ENCODE measurements around the gene PDCD11.

The PDCD11 gene

DNA sequence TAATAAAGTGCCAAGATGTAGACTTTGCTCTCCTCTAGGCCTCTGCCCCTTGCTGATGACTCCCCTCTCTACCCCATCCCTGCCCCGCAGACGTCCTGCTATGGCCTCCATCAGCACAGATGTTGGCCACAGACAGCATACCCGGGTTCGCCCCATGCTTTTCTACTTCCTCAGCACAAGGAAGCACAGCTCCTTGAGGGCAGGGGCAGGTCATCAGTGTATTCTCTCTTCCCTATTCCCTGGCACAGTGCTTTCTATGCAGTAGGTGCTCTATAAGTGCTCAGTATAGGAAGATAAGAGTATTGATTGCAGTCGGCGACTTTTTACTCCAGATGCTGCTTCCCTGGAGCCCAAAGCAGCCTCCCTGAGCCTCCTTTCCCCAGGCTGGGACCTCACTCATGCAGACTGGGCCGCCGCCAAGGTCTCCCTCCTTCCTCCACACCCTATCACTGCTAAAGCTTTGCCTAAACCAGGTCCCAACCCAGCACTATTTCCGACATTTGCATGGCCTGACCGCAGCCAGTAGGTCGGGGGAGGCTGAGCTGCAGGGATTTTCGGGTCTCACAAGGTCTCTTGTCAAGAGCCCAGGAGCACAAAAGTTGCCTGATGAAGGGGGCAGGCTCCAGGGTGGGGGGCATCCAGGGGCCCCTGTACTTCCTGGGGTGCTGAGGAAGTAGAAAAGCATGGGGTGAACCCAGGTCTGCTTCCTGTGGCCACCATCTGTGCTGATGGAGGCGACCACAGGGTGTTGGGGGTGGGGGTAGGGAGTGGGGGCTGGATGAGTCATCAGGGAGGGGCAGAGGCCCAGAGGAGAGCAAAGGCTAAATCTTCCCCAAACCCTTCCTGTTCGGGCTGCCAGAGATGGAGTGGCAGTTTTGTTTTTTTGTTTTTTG lies 74.6 kb downstream of the PDCD11 start:
- in situ Hi-C loops (cut with MboI; ENCODE audit: low sequenced_read_pairs), result no loop called here

DNA sequence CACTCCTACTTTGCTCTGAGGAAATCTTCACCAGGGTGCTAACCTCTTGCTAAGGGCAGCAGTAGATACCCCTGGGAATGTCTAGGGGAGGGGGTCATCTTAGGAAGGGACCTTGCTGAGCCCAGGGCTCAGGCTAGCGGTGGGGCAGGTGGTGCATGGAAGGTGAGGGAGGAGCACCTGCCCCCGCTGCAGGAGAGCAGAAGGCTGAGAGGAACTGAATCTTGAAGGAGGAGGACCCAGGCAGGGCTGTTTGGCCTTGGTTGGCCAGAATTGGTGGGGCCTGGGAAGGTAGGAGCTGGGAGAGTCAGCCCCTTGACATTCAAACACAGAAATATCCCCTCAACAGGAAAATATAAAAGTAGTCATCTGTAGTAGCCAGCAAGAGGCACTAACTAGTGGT lies 75.6 kb downstream of the PDCD11 start:
- in situ Hi-C loops (cut with MboI; ENCODE audit: low sequenced_read_pairs), result no loop called here

DNA sequence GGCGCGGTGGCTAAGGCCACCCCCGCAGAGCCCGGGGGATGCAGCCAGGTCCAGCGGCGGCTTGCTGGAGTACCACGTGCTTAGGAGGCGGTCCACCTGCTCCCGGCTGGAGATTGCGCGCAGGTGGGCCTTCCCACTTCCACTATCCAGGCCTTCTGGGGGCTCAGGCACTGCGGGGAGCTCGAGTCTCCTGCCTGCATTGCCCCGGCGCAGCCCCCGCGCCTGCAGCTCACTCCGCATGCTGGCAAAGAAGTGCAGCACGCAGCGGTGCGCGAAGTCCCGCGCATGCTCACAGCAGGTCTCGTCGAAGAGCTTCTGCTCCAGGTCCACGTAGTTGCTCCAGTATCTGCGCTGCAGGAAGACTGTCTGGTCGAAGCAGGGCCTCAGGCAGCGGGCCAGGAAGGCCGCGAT lies 76.8 kb downstream of the PDCD11 start:
- in situ Hi-C loops (cut with MboI; ENCODE audit: low sequenced_read_pairs), result no loop called here

DNA sequence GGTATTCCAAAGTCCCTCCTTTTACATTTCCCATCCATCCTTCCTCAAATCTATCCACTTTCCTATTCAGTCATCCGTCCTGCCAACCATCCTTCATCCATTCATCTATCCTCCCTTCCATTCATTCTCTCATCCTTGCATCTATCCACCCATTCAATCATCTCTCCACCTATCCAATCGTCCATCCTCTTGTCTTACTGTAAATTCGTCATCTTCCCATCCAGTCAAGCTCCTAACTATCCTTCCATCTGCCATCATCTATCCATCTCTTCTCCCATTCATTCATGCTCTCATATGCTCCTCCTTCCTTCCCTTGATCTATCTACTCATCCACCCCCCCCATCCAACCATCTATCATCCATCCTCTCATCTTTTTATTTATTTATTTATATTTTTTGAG lies 77.7 kb downstream of the PDCD11 start:
- in situ Hi-C loops (cut with MboI; ENCODE audit: low sequenced_read_pairs), result no loop called here

GRCh38 chr10:103475437-103475836 lies 79.0 kb downstream of the PDCD11 start:
- in situ Hi-C loops (cut with MboI; ENCODE audit: low sequenced_read_pairs), result loop anchor here (25.0 kb wide), 1 partner anchor 563 kb away; the partner anchor contains the start of gene CNNM2

- in situ Hi-C loops (cut with MboI; ENCODE audit: low sequenced_read_pairs), result loop anchor here (25.0 kb wide), 1 partner anchor 564 kb away; the partner anchor contains the start of gene CNNM2
These were observed 79.8 kb downstream of the PDCD11 start for GRCh38 chr10:103476046-103476768.

GRCh38 chr10:103478671-103479070 lies 82.2 kb downstream of the PDCD11 start:
- in situ Hi-C loops (cut with MboI; ENCODE audit: low sequenced_read_pairs), result loop anchor here (25.0 kb wide), 1 partner anchor 566 kb away; the partner anchor contains the start of gene CNNM2

- in situ Hi-C loops (cut with MboI; ENCODE audit: low sequenced_read_pairs), result loop anchor here (25.0 kb wide), 1 partner anchor 567 kb away; the partner anchor contains the start of gene CNNM2
These were observed 82.7 kb downstream of the PDCD11 start, which contains the start of gene CALHM3 for GRCh38 chr10:103479135-103479534. Gene CALHM3 (minus strand): TSS chr10:103479240. CDS start chr10:103479032, 208 bp downstream.

DNA sequence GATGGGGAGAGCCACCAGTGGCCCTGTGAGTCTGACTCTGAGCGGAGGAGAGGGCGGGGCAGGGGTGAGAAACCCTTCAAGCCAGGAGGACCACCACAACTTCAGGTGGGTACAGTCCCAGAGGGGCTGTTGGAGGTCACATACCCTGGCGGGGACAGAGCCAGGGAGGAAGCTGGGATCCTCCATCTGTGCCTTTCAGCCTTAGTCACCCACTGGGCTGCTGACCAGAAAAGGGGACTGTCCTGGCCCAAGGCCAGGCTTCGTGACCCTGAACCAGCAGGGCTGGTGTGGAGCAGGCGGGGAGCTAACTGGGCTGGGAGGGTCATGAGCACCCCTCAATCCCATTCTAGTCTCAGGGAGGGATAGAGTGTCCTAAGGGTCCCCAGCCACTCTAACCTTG lies 84.1 kb downstream of the PDCD11 start:
- in situ Hi-C loops (cut with MboI; ENCODE audit: low sequenced_read_pairs), result loop anchor here (5.0 to 25.0 kb wide), 2 partner anchors 63 to 568 kb away; partner anchors contain the start of gene CNNM2

- in situ Hi-C loops (cut with MboI; ENCODE audit: low sequenced_read_pairs), result loop anchor here (5.0 to 25.0 kb wide), 2 partner anchors 65 to 570 kb away; partner anchors contain the start of gene CNNM2
These were observed 85.6 kb downstream of the PDCD11 start for GRCh38 chr10:103481974-103482531.

GRCh38 chr10:103486635-103487409 lies 90.4 kb downstream of the PDCD11 start:
- in situ Hi-C loops (cut with MboI; ENCODE audit: low sequenced_read_pairs), result loop anchor here (25.0 kb wide), 1 partner anchor 575 kb away; the partner anchor contains the start of gene CNNM2

GRCh38 chr10:103487410-103487708 lies 90.9 kb downstream of the PDCD11 start:
- in situ Hi-C loops (cut with MboI; ENCODE audit: low sequenced_read_pairs), result loop anchor here (25.0 kb wide), 1 partner anchor 575 kb away; the partner anchor contains the start of gene CNNM2

DNA sequence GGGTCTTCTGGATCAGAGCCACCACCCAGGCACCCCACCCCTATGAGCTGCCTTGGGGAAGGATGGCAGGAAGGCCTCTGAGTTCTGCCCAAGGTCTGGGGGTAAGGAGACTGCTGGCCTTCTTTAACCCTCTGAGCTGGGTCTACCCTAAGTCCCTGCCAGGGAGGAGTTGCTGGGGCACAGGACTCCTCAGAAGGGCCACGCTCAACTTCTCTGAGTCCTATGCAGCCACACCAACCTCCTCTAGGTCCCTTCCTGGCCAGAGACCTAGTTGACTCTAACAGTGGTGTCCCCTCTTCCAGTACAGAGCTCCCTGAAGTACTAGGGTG lies 94.5 kb downstream of the PDCD11 start:
- in situ Hi-C loops (cut with MboI; ENCODE audit: low sequenced_read_pairs), result loop anchor here (25.0 kb wide), 1 partner anchor 579 kb away; the partner anchor contains the start of gene CNNM2

DNA sequence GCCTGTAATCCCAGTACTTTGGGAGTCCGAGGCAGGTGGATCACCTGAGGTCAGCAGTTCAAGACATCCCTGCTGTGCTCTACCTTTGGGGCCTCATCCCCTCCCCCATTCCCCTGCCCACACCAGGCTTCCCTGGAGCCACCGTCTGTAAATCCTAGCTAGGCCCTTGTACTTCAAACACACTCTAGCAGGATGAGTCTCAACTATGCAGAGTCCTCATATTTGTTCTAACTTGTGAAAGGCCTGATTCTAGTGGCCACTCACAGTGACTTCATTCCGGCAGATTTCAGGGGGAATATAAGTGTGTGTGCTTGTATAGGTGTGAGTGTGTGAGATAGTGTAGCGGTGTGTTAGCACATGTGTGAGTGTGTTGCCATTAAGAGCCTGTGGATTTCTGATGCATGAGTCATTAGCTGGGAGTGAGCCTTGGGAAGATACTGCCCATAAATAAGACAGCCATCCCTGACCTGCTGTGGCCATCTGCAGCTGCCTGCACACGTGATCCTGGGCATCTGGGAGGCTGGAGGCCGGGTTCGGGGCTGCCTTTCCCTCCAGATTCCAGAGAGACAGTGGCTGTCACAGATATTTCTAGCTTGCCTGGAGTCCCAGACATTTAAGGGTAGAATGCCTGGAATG lies 95.4 kb downstream of the PDCD11 start:
- in situ Hi-C loops (cut with MboI; ENCODE audit: low sequenced_read_pairs), result loop anchor here (25.0 kb wide), 1 partner anchor 580 kb away; the partner anchor contains the start of gene CNNM2

DNA sequence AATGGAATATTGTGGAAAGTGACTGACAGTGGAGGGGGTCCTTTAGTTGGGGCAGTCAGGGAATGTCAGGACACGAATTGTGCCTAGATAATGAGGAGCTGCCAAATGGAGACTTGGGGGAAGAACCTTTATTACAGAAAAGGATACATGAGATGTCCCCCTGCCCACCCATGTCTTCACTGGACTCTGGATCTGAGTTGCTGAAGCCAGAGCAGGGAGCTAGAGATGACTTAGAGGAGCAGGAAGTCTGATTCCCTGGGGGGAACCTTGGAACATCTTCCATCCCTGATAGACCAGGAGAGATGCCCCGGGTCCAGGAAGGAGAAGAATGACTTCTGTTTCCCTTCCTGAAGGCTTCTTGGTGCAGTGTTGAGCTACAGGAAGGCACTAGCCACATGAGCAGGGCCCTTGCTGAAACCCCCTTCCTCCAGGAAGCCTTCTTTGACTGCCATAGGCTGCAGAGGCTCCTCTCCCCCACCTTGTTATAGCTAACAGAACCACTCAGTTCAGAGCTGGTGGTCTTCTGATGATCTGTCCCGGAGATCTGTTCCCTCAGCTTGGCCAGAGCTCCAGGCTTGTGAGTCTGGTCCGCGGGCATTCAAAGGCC lies 96.3 kb downstream of the PDCD11 start:
- in situ Hi-C loops (cut with MboI; ENCODE audit: low sequenced_read_pairs), result loop anchor here (25.0 kb wide), 1 partner anchor 580 kb away; the partner anchor contains the start of gene CNNM2

DNA sequence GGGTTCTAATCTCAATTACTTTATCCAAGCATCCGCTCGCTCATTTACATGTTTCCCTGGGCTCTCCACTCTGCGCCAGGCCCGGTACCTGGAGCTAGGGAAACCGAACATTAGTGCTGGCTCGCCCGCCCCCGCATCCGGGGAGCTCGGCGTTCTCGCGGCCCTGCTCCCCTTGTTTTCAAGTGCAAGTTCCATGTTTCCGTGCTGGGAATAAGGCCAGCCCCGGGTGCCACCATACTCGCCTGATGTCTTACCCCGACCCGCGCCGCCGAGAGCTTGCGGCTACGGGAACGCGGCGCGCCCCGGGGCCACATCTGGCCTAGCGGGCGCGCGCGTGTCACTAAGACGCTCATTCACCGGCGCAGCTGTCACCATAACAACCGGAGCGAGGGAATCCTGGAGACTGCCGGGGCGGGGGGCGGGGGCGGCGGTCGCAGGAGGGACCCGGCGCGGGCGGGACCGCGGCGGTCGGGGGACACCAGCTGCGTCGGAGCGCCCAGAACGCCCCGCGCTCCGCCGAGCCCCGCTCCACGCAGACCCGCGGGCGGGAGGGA lies 97.0 kb downstream of the PDCD11 start, which contains the start of gene NEURL1:
Gene NEURL1, plus strand, starts transcription at position 344 of the 554 bp plus-strand sequence. CDS start 683 bp downstream, outside the sequence.
- in situ Hi-C loops (cut with MboI; ENCODE audit: low sequenced_read_pairs), result loop anchor here (25.0 kb wide), 1 partner anchor 581 kb away; the partner anchor contains the start of gene CNNM2

- in situ Hi-C loops (cut with MboI; ENCODE audit: low sequenced_read_pairs), result loop anchor here (25.0 kb wide), 1 partner anchor 582 kb away; the partner anchor contains the start of gene CNNM2
These were observed 97.8 kb downstream of the PDCD11 start for GRCh38 chr10:103493916-103494877.
